GDM1 (cell line): ENCODE data around the gene MEF2D.

Source experiments
- DNase-seq: peaks from one replicate; lab custom pipeline; 2025; lab: John Stamatoyannopoulos, UW

Gene MEF2D

GRCh38 chr1:156468693-156469345 is 31.8 kb downstream of the MEF2D start:
- DNase-seq, result no peak

- DNase-seq, result no peak
These were observed 32.7 kb downstream of the MEF2D start for GRCh38 chr1:156467906-156468305.

- DNase-seq, result no peak
These were observed 33.2 kb downstream of the MEF2D start for GRCh38 chr1:156467385-156467784.

- no peak for DNase-seq
These were observed 34.7 kb downstream of the MEF2D start for GRCh38 chr1:156465747-156466365.

- DNase-seq, result no peak
These were observed 35.6 kb downstream of the MEF2D start for GRCh38 chr1:156464825-156465452.

GRCh38 chr1:156464335-156464734 is 36.2 kb downstream of the MEF2D start:
- DNase-seq, result no peak

- DNase-seq, result no peak
These were observed 36.7 kb downstream of the MEF2D start for GRCh38 chr1:156463874-156464273.

- DNase-seq, result no peak
These were observed 37.4 kb downstream of the MEF2D start for GRCh38 chr1:156462954-156463795.

- DNase-seq, result no peak
These were observed 38.6 kb downstream of the MEF2D start for GRCh38 chr1:156461781-156462647.

- DNase-seq, result no peak
These were observed 39.5 kb downstream of the MEF2D start for GRCh38 chr1:156461109-156461508.

GRCh38 chr1:156460525-156460924 is 40.0 kb downstream of the MEF2D start:
- DNase-seq, result no peak

- DNase-seq, result no peak
These were observed 42.4 kb downstream of the MEF2D start for GRCh38 chr1:156458181-156458503.

GRCh38 chr1:156456625-156457465 is 43.7 kb downstream of the MEF2D start:
- DNase-seq, result peak; percentile 95

GRCh38 chr1:156455362-156455761 is 45.2 kb downstream of the MEF2D start:
- DNase-seq, result no peak

- no peak for DNase-seq
These were observed 47.7 kb downstream of the MEF2D start for GRCh38 chr1:156452907-156453306.

GRCh38 chr1:156451505-156452160 is 48.9 kb downstream of the MEF2D start:
- no peak for DNase-seq

- no peak for DNase-seq
These were observed 52.2 kb downstream of the MEF2D start for GRCh38 chr1:156448134-156448967.

GRCh38 chr1:156445789-156446263 is 54.7 kb downstream of the MEF2D start:
- peak; percentile 71 for DNase-seq

GRCh38 chr1:156444407-156445001 is 56.1 kb downstream of the MEF2D start:
- DNase-seq, result peak; percentile 12
